Heart left ventricle (tissue), 16 donors: ENCODE data around the gene C2orf78. TPM values are rescaled to one million over a fixed set of nuclear protein-coding genes. Genes with fewer than 3 reads are reported as not detected.

Experiments
- ATAC-seq, 4 donors: fragments of 200-7000 bp; cut with Tn5 transposase; one replicate each; pipeline ENCODE4 v1.9.1; 2020 to 2022; ENCODE audit warnings: moderate library complexity in 4 of 4, mild to moderate bottlenecking in 3 of 4, moderate number of reproducible peaks in 1 of 4
- DNase-seq, 5 donors: peaks; one replicate each; pipeline ENCODE4 v3.0.0-alpha.2; 2020
- H3K27ac ChIP-seq, 12 donors: fragments of 200-600 bp; sonication (generic) in 4 of 12; one replicate each; pipeline versions ENCODE4 v1.5.0 to v1.8.0; 2016 to 2022; ENCODE audit warnings: mild to moderate bottlenecking in 2 of 12
- H3K27me3 ChIP-seq, 9 donors: fragments of 200-600 bp; sonication (generic) in 2 of 9; one replicate each; pipeline versions ENCODE4 v1.5.1 to v1.8.0; 2016 to 2022; ENCODE audit warnings: mild to moderate bottlenecking in 3 of 9
- H3K36me3 ChIP-seq, 9 donors: fragments of 200-600 bp; sonication (generic) in 2 of 9; one replicate each; pipeline versions ENCODE4 v1.5.0 to v1.8.0; 2018 to 2022; ENCODE audit warnings: mild to moderate bottlenecking in 2 of 9
- H3K4me1 ChIP-seq, 12 donors: fragments of 200-600 bp; sonication (generic) in 4 of 12; one replicate each; pipeline versions ENCODE4 v1.5.0 to v1.8.0; 2016 to 2022; ENCODE audit warnings: mild to moderate bottlenecking in 3 of 12
- H3K4me3 ChIP-seq, 12 donors: fragments of 200-600 bp; sonication (generic) in 4 of 12; one replicate each; pipeline versions ENCODE4 v1.5.0 to v1.8.0; 2017 to 2022; ENCODE audit warnings: mild to moderate bottlenecking in 9 of 12, moderate library complexity in 4 of 12
- H3K9me3 ChIP-seq, 12 donors: fragments of 200-600 bp; sonication (generic) in 4 of 12; one replicate each; pipeline versions ENCODE4 v1.5.0 to v1.8.0; 2016 to 2022; ENCODE audit warnings: mild to moderate bottlenecking in 1 of 12
- POLR2A ChIP-seq, 2 donors: fragments of 450-650 bp; IDR thresholded peaks; one replicate each; pipeline ENCODE4 v1.6.1; 2017; ENCODE audit warnings: antibody characterized with exemption in 2 of 2, mild to moderate bottlenecking in 2 of 2, moderate library complexity in 2 of 2
- WGBS, 4 donors: extraction: QIAGEN DNeasy Blood & Tissue Kit in 2 of 4; methylation state at CpG; one replicate each; pipeline versions ENCODE4 v1.1.5 to v1.1.7; 2013 to 2018; 5-methylcytosine and 5-hydroxymethylcytosine counted together
- intact Hi-C, 10 donors: fragments of 100-400 bp; cut with DNase I; formaldehyde crosslinking; loops; one replicate each; pipeline versions ENCODE4 v1.11.1 to v1.14.2; 2022
- polyA plus RNA-seq, 2 donors: library from polyadenylated mRNA; stranded (reverse); fragments of 200-250 nt; gene quantifications; one replicate each; pipeline ENCODE4 v1.2.3, GENCODE V29; 2013
- total RNA-seq, 9 donors: library from RNA; depleted of rRNA in 2 of 9; stranded (reverse); fragments of >200 nt in 2 of 9; fragmentation: NEBNext Ultra II Directional in 3 of 9; extraction: Animal tissue kit (Norgen Biotek cat#: 25700) in 3 of 9; gene quantifications; one replicate each; pipeline versions ENCODE4 v1.1.0 to v1.2.4, GENCODE V29; 2016 to 2023
- TF ChIP-seq, protein P1 (sequence below), 12 donors: fragments of 200-600 bp; sonication (generic) in 4 of 12; IDR thresholded peaks; one replicate each; pipeline versions ENCODE4 v1.5.0 to v1.8.0; 2018 to 2022; ENCODE audit warnings: antibody characterized with exemption in 12 of 12, mild to moderate bottlenecking in 5 of 12
- donor health status: ischemic (EF 13 %, LVEDD 7.1; RV severe dilation, severe dysfunction).
- donor health status: healthy with polysubstance abuse.
- donor health status: DM: no; HTN: yes; CAD: no.
- donor health status: DM: no; HTN: no; CAD: no.
- donor health status: ischemic (EF 25% LVEDD 6.9; RV normal size, moderate dysfunction).
- donor health status: ischemic (EF 25% LVEDD 5.7; RV mildly dilated, moderate dysfunction).
- donor health status: healthy.
- donor health status: DM: yes; HTN: yes; CAD: no.
- donor health status: ischemic (EF 35%, LVEDD 5.7; RV mildly dilated, moderate dysfunction).
- donor health status: nonischemic (EF 11% LVEDD 7.7; RV severe dilation, severe dysfunction).
- donor health status: DM: yes; HTN: yes; CAD: no.
- donor health status: PGD.
- donor health status: ischemic (EF 29% LVEDD 5.4; RV normal size, mild dysfunction).
- donor health status: nonischemic (EF 23%, LVEDD 6.1; RV moderate dilation, normal function).

The C2orf78 gene
- total and polyA plus RNA-seq, 11 donors: not detected

DNA sequence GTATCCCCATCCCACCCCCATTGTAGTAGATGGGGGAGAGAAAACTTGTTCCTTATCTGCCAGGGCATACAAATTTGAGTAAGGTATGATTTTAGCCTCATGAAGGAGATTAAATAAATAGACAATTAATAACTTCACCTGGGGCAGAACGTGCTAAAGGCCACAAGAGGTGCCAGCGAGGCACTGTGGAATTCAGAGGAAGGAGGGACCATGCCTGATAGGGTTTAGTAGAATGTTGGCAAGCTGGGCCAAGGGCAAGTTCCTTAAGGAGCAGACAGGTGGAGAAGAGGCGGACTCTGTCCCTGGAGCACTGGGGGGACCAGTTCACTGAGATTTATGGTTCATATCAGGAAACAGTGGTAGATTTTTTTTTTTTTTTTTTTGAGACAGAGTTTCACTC, 67.3 kb downstream of the C2orf78 start:
- TF ChIP-seq, protein P1, sequence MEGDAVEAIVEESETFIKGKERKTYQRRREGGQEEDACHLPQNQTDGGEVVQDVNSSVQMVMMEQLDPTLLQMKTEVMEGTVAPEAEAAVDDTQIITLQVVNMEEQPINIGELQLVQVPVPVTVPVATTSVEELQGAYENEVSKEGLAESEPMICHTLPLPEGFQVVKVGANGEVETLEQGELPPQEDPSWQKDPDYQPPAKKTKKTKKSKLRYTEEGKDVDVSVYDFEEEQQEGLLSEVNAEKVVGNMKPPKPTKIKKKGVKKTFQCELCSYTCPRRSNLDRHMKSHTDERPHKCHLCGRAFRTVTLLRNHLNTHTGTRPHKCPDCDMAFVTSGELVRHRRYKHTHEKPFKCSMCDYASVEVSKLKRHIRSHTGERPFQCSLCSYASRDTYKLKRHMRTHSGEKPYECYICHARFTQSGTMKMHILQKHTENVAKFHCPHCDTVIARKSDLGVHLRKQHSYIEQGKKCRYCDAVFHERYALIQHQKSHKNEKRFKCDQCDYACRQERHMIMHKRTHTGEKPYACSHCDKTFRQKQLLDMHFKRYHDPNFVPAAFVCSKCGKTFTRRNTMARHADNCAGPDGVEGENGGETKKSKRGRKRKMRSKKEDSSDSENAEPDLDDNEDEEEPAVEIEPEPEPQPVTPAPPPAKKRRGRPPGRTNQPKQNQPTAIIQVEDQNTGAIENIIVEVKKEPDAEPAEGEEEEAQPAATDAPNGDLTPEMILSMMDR (IDR thresholded peaks at IDR 0.05): peak in 1 of 12 donors; percentile 8
- TF ChIP-seq POLR2A (IDR thresholded peaks at IDR 0.05): no peak
- DNase-seq (no peak), ATAC-seq (no peak)
- H3K27me3 ChIP-seq: no peaks in the 10 kb centered on the region
- no peak overlapping the region for H3K4me3 ChIP-seq
- H3K4me1 ChIP-seq: no peaks in the 10 kb centered on the region
- peak overlapping the region in 1 of 12 donors; percentile 21 for H3K27ac ChIP-seq
- intact Hi-C loops: no loop called here
- H3K36me3 ChIP-seq: peaks cover 2 to 99% (median 97%) of the 10 kb centered on the region in 9 donors
- no peaks in the 10 kb centered on the region for H3K9me3 ChIP-seq
- 83 to 90% (median 85%) methylated on average over 3 of the region's 3 CpGs for WGBS, 4 donors

DNA sequence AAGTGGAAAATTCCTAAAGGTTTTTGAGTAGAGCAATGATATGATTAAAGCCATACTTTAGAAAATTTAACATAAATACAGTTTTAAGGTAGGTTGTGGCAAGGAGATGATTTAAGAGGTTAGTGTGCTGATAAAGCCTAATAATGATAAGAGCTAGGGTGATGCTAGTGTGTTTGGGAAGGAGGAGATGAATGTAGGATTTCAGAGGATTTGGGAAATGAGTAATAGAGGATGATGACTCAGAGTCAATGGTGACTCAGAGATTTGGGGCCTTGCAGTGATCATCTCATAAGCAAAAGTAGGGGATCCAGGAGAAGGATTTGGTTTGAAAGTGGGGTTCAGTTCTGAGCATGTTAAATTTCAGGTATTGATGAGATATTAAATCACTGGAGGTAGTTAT, 68.0 kb downstream of the C2orf78 start:
- Histone ChIP-seq H3K27ac (peak overlapping the region in 1 of 12 donors; percentile 38), H3K9me3 (no peaks in the 10 kb centered on the region), H3K4me1 (no peaks in the 10 kb centered on the region), H3K36me3 (peaks cover 2 to 99% (median 97%) of the 10 kb centered on the region in 9 donors), H3K4me3 (no peak overlapping the region), H3K27me3 (no peaks in the 10 kb centered on the region)
- TF ChIP-seq, protein P1 (IDR thresholded peaks at IDR 0.05): no peak
- no peak for TF ChIP-seq POLR2A (IDR thresholded peaks at IDR 0.05)
- no peak for DNase-seq
- intact Hi-C loops: no loop called here
- ATAC-seq: no peak

DNA sequence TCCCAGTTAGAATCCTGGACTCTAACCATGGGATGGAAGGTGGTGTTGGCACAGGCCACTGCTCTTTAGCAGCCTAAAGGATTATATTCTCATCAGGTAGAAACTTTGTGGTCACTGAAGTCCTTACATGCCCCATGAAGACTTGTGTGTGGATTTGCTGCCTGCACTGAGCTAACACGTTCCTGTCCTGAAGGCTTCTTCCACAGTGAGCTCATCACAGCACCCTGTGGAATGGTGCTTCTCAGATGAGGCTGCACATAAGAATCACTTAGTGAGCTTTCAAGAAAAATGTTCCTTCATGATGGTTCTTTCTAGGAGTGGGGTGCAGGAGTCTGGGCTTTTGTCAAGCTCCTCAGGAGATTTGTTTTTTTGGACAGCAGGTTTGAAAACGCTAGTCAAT, 71.5 kb downstream of the C2orf78 start:
- DNase-seq: no peak
- no peak overlapping the region for H3K27ac ChIP-seq
- H3K9me3 ChIP-seq: no peaks in the 10 kb centered on the region
- H3K36me3 ChIP-seq: peaks cover 2 to 97% (median 95%) of the 10 kb centered on the region in 9 donors
- intact Hi-C loops: no loop called here
- no peaks in the 10 kb centered on the region for H3K4me1 ChIP-seq
- 88 to 98% (median 91%) methylated on average over 2 of the region's 2 CpGs for WGBS, 4 donors
- no peaks in the 10 kb centered on the region for H3K27me3 ChIP-seq
- no peak overlapping the region for H3K4me3 ChIP-seq
- TF ChIP-seq POLR2A (IDR thresholded peaks at IDR 0.05): no peak
- TF ChIP-seq, protein P1 (IDR thresholded peaks at IDR 0.05): no peak
- no peak for ATAC-seq

DNA sequence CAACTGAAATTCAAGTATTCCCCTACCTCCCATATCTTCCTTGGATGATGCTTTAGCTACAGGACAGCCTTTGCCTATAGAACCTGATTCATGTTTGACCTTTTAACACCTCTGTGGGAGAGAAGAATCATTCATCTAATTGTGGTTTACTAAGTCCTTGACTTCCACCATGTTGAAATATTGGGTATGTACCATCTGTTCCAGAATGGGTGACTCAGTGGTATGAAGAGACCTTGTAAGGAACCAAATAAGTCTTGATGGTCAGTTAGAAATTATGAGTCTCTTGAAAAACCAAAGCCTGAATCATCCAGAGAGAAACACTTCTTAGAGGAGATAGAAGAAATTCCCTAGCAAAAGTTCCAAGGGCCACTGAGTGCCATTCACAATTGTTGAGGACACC, 72.2 kb downstream of the C2orf78 start:
- H3K27ac ChIP-seq: no peak overlapping the region
- no peaks in the 10 kb centered on the region for H3K4me1 ChIP-seq
- H3K4me3 ChIP-seq: no peak overlapping the region
- DNase-seq (no peak), ATAC-seq (no peak)
- intact Hi-C loops: no loop called here
- H3K27me3 ChIP-seq: no peaks in the 10 kb centered on the region
- H3K9me3 ChIP-seq: no peaks in the 10 kb centered on the region
- peaks cover 2 to 97% (median 95%) of the 10 kb centered on the region in 9 donors for H3K36me3 ChIP-seq
- TF ChIP-seq POLR2A (IDR thresholded peaks at IDR 0.05): no peak
- TF ChIP-seq, protein P1 (IDR thresholded peaks at IDR 0.05): no peak
